SK-N-SH treated with all-trans-retinoic acid at 6 μM for 48 hours (cell line): ENCODE results near the gene HES3.

Experiments
- ARNTL ChIP-seq: fragments of 450-650 bp; formaldehyde crosslinking; IDR thresholded peaks from 2 replicates; pipeline ENCODE4 v1.5.0; 2020; ENCODE audit warnings: low read depth, mild to moderate bottlenecking, moderate library complexity, borderline replicate concordance
- BACH2 ChIP-seq: fragments of 250-450 bp; sonication (Bioruptor Pico); IDR thresholded peaks from 2 replicates; pipeline ENCODE4 v1.9.0; 2021; ENCODE audit warnings: mild to moderate bottlenecking, borderline replicate concordance
- CREB5 ChIP-seq: fragments of 250-450 bp; sonication (Bioruptor Pico); IDR thresholded peaks from 2 replicates; pipeline ENCODE4 v1.5.1; 2020; ENCODE audit warnings: low read depth, mild to moderate bottlenecking, moderate library complexity
- CSRNP3 ChIP-seq: fragments of 250-450 bp; sonication (Bioruptor Pico); IDR thresholded peaks from 2 replicates; pipeline ENCODE4 v1.5.1; 2021; ENCODE audit warnings: mild to moderate bottlenecking, moderate library complexity
- ESRRG ChIP-seq: fragments of 250-450 bp; sonication (Bioruptor Pico); IDR thresholded peaks from 2 replicates; pipeline ENCODE4 v1.6.1; 2021; ENCODE audit warnings: mild to moderate bottlenecking
- OSR1 ChIP-seq: fragments of 250-450 bp; sonication (Bioruptor Pico); IDR thresholded peaks from 2 replicates; pipeline ENCODE4 v1.8.0; 2022; ENCODE audit warnings: moderate library complexity, mild to moderate bottlenecking, inconsistent platforms
- PATZ1 ChIP-seq: fragments of 250-450 bp; sonication (Bioruptor Pico); IDR thresholded peaks from 2 replicates; pipeline ENCODE4 v1.8.0; 2020; ENCODE audit warnings: mild to moderate bottlenecking, moderate library complexity, borderline replicate concordance
- RARB ChIP-seq: fragments of 250-450 bp; sonication (Bioruptor Pico); IDR thresholded peaks from 2 replicates; pipeline ENCODE4 v1.8.0; 2021; ENCODE audit warnings: mild to moderate bottlenecking, moderate library complexity
- SNAI2 ChIP-seq: fragments of 250-450 bp; sonication (Bioruptor Pico); IDR thresholded peaks from 2 replicates; pipeline ENCODE4 v1.5.0; 2020; ENCODE audit warnings: mild to moderate bottlenecking, moderate library complexity
- ZFP3 ChIP-seq: fragments of 250-450 bp; sonication (Bioruptor Pico); IDR thresholded peaks from 2 replicates; pipeline ENCODE4 v1.5.0; 2020; ENCODE audit warnings: mild to moderate bottlenecking, moderate library complexity
- ZFP30 ChIP-seq: fragments of 450-650 bp; formaldehyde crosslinking; IDR thresholded peaks from 2 replicates; pipeline ENCODE4 v1.5.0; 2022; ENCODE audit warnings: mild to moderate bottlenecking, moderate library complexity
- ZNF565 ChIP-seq: fragments of 450-650 bp; formaldehyde crosslinking; conservative IDR thresholded peaks from 2 replicates; pipeline ENCODE4 v1.5.0; 2020; ENCODE audit warnings: low read depth, mild to moderate bottlenecking, moderate library complexity

- TF ChIP-seq OSR1 (CRISPR knock-in tag) (no peak), ZFP30 (CRISPR knock-in tag) (no peak), CREB5 (CRISPR knock-in tag) (no peak), ZNF565 (CRISPR knock-in tag) (no peak), SNAI2 (CRISPR knock-in tag) (no peak), CSRNP3 (CRISPR knock-in tag) (no peak), ARNTL (CRISPR knock-in tag) (no peak), PATZ1 (CRISPR knock-in tag) (no peak), ZFP3 (CRISPR knock-in tag) (no peak), RARB (CRISPR knock-in tag) (no peak), ESRRG (CRISPR knock-in tag) (no peak), BACH2 (CRISPR knock-in tag) (no peak)
These were observed 19.3 kb upstream of the HES3 start for GRCh38 chr1:6224718-6225117.
